ENCODE results near the gene GRK5.

DNA sequence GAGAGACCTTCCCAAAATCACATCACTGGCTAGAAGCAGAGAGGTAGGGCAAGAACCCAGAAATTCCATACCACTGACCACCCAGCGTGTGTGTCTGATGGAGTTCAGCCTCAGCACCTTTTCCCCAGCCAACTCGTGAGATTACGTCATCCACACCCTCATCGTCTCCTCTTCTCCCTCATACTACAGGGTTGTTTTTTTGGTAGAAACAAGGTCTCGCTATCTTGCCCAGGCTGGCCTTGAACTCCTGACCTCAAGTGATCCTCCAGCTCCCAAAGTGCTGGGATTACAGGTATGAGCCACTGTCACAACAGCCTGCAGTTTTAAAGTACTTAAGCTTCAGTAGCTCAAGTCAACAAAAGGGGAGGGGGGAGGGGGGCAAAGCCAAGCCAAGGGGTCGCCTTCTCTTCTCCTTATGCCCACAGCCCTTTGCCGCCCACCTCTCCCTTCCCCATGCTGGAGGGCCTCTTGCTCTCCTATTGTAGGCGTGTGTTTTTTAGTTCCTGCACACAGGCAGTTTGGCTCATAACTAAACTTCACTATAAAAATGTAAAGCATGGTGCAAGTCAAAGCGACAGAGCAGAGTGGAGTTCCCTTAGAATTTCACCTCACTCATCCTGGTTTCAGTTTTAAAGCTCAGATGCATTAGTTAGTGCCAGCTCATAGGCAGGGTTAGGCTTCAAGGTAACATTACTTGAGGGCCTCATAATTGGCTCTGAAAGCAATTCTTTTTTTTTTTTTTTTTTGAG lies 23.5 kb upstream of the GRK5 start:
- TF ChIP-seq POLR2A (IDR thresholded peaks at IDR 0.05; ENCODE audit: low read depth, low read length): no peak
- TF ChIP-seq POLR2AphosphoS5 (IDR thresholded peaks at IDR 0.05; ENCODE audit: low read depth, low read length): no peak
